ENCODE measurements around the gene HAAO. TPM values are rescaled to one million over a fixed set of nuclear protein-coding genes. Genes with fewer than 3 reads are reported as not detected.

Gene HAAO
- total RNA-seq, 1 donor from 2014 or later, result 1.1 TPM

DNA sequence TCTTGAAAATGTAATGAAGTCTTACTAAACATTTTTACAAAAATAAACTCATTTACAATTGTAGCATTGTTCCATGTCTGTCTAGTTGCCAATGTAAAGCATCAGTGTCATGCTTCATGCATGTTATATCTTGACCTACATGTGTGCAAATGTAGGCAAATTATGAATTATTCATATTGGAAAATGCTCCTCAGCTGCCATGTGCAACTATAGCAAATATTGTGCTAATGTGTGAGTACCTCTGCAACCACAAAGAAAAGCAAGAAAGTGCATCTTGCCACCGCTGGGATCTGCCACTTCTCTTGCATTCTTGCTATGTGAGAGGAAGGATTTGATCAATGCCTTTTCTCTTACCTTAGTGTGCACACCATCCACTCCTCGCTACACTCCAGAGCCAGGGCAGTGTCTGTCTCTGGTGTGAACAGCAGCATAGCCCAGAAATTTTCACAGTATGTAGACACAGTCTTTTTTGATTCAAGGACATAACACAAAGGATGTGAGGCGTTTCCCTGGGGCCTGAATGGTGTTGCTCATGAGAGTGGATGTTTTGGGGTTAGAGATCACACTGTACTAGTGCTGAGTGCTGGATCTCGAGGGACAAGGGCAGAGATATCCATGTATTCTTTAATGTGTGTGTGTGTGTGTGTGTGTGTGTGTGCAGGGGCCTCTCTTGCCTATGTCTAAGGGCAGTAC is 47.6 kb upstream of the HAAO start:
- H3K4me1 ChIP-seq (ENCODE audit: insufficient read depth, low read length), result peaks cover 15% of the 10 kb centered on the region
- TF ChIP-seq EZH2 (IDR thresholded peaks at IDR 0.05; ENCODE audit: insufficient read depth, low read length), result no peak
- TF ChIP-seq, protein P1, sequence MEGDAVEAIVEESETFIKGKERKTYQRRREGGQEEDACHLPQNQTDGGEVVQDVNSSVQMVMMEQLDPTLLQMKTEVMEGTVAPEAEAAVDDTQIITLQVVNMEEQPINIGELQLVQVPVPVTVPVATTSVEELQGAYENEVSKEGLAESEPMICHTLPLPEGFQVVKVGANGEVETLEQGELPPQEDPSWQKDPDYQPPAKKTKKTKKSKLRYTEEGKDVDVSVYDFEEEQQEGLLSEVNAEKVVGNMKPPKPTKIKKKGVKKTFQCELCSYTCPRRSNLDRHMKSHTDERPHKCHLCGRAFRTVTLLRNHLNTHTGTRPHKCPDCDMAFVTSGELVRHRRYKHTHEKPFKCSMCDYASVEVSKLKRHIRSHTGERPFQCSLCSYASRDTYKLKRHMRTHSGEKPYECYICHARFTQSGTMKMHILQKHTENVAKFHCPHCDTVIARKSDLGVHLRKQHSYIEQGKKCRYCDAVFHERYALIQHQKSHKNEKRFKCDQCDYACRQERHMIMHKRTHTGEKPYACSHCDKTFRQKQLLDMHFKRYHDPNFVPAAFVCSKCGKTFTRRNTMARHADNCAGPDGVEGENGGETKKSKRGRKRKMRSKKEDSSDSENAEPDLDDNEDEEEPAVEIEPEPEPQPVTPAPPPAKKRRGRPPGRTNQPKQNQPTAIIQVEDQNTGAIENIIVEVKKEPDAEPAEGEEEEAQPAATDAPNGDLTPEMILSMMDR (IDR thresholded peaks at IDR 0.05; ENCODE audit: insufficient read depth, low read depth, low read length), result no peak
- no peak overlapping the region for H3K27ac ChIP-seq (ENCODE audit: low read depth, low read length)
- Mint-ChIP-seq H3K4me1 (ENCODE audit: low read depth, unreplicated experiment) (peaks cover 14% of the 10 kb centered on the region), H3K4me3 (ENCODE audit: unreplicated experiment) (no peak overlapping the region), H3K27me3 (ENCODE audit: low read depth, unreplicated experiment) (peaks cover 2% of the 10 kb centered on the region), H3K27ac (ENCODE audit: unreplicated experiment) (no peak overlapping the region), H3K9me3 (ENCODE audit: unreplicated experiment) (peaks cover 5% of the 10 kb centered on the region), H3K36me3 (ENCODE audit: low read depth, unreplicated experiment) (no peaks in the 10 kb centered on the region)
- H2AFZ ChIP-seq (ENCODE audit: low read depth, low read length), result no peak overlapping the region
- no peaks in the 10 kb centered on the region for H3K36me3 ChIP-seq (ENCODE audit: insufficient read depth, low read length)
- no peaks in the 10 kb centered on the region for H3K27me3 ChIP-seq (ENCODE audit: insufficient read depth, low read length)
- FAIRE-seq, result no peak
- no peaks in the 10 kb centered on the region for H3K9me3 ChIP-seq (ENCODE audit: insufficient read depth, low read depth, low read length)
- no peaks in the 10 kb centered on the region for H3K79me2 ChIP-seq (ENCODE audit: insufficient read depth, low read length)
- no peak overlapping the region for H3K4me3 ChIP-seq (ENCODE audit: insufficient read depth, low read depth, low read length)
- DNase-seq (ENCODE audit: low read depth), result no peak
- no peaks in the 10 kb centered on the region for H4K20me1 ChIP-seq (ENCODE audit: insufficient read depth, low read length)
- H3K9ac ChIP-seq (ENCODE audit: low read length), result no peak overlapping the region
- no peak overlapping the region for H3K4me2 ChIP-seq (ENCODE audit: low read length)

DNA sequence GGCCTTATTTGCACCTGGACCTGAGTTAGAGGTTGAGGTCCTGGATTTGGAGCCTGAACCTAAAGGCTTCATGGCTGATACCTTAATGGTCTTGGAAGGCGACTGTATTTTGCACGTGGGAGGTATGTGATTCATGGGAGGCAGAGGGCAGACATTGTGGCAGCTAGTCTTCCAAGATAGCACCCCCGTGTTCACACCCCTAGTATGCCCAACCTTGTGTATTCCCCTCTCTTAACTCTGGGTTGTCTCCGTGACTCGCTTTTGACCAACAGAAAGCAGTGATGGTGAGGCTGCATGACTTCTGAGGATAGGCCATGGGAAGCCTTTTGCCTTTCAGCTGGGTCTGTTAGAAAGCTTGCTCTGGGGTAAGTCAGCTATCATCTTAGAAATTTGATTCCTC is 45.8 kb upstream of the HAAO start:
- no peaks in the 10 kb centered on the region for H3K27me3 Mint-ChIP-seq (ENCODE audit: low read depth, unreplicated experiment)
- no peak overlapping the region for H3K4me3 Mint-ChIP-seq (ENCODE audit: unreplicated experiment)

More for the DNA sequence above, 45.8 kb upstream of the HAAO start:
- H2AFZ ChIP-seq (ENCODE audit: low read depth, low read length), result no peak overlapping the region
- FAIRE-seq, result no peak
- no peak overlapping the region for H3K4me3 ChIP-seq (ENCODE audit: insufficient read depth, low read depth, low read length)
- H3K9me3 Mint-ChIP-seq (ENCODE audit: unreplicated experiment), result peaks cover 2% of the 10 kb centered on the region
- H3K9me3 ChIP-seq (ENCODE audit: insufficient read depth, low read depth, low read length), result no peaks in the 10 kb centered on the region
- H3K36me3 ChIP-seq (ENCODE audit: insufficient read depth, low read length), result no peaks in the 10 kb centered on the region
- no peaks in the 10 kb centered on the region for H3K36me3 Mint-ChIP-seq (ENCODE audit: low read depth, unreplicated experiment)
- H4K20me1 ChIP-seq (ENCODE audit: insufficient read depth, low read length), result no peaks in the 10 kb centered on the region
- H3K27ac Mint-ChIP-seq (ENCODE audit: unreplicated experiment), result no peak overlapping the region
- TF ChIP-seq, protein P1 (IDR thresholded peaks at IDR 0.05; ENCODE audit: insufficient read depth, low read depth, low read length), result no peak
- TF ChIP-seq EZH2 (IDR thresholded peaks at IDR 0.05; ENCODE audit: insufficient read depth, low read length), result no peak
- no peak for DNase-seq (ENCODE audit: low read depth)
- H3K4me2 ChIP-seq (ENCODE audit: low read length), result no peak overlapping the region
- no peaks in the 10 kb centered on the region for H3K79me2 ChIP-seq (ENCODE audit: insufficient read depth, low read length)
- no peak overlapping the region for H3K27ac ChIP-seq (ENCODE audit: low read depth, low read length)
- H3K27me3 ChIP-seq (ENCODE audit: insufficient read depth, low read length), result no peaks in the 10 kb centered on the region
- H3K4me1 ChIP-seq (ENCODE audit: insufficient read depth, low read length), result peaks cover 11% of the 10 kb centered on the region
- peaks cover 10% of the 10 kb centered on the region for H3K4me1 Mint-ChIP-seq (ENCODE audit: low read depth, unreplicated experiment)
- H3K9ac ChIP-seq (ENCODE audit: low read length), result no peak overlapping the region
